ENCODE results near the gene GPRIN2. TPM values are rescaled to one million over a fixed set of nuclear protein-coding genes. Genes with fewer than 3 reads are reported as not detected.

Gene GPRIN2
- total and polyA plus RNA-seq, 4 donors: 17.7 to 36.5 (median 29.1) TPM

DNA sequence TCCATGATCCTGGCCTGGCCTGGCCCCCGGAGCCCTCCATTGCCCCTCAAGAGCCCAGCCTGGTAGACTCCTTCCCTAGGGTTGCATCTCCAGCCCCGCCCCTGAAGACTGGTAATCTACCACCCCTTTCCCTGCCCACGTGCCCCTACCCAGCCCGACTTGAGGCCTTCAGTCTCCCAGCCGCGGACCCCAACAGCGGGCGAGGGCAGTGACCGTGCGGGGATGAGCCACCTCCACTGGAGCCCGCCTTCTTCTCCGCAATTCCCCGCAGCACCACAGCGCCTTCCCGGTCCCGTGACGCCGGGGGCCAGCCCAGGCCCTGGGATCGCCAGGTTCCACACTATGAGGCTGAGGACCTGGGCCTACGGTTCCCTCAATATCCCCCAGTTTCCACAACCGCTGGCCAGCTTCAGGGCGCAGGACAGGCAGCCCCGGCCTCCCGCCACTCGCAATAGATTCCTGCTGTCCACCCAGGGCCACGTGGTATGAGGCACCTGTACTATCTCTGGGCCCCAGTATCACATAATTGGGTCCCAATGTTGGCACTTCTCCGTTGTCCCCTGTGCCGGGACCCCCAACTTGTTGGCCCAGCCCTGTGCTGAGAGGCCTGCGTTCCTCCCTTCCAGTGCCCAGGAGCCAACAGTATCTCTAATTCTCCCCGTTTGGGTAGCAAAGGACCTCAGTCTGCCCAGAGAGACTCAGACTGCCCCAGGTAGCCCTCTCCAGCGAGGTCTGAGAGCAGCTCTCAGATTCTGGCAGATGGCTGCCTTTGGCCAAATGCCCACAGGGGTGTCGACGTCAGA is 1.1 kb upstream of the GPRIN2 start:
- TF ChIP-seq, protein P1, sequence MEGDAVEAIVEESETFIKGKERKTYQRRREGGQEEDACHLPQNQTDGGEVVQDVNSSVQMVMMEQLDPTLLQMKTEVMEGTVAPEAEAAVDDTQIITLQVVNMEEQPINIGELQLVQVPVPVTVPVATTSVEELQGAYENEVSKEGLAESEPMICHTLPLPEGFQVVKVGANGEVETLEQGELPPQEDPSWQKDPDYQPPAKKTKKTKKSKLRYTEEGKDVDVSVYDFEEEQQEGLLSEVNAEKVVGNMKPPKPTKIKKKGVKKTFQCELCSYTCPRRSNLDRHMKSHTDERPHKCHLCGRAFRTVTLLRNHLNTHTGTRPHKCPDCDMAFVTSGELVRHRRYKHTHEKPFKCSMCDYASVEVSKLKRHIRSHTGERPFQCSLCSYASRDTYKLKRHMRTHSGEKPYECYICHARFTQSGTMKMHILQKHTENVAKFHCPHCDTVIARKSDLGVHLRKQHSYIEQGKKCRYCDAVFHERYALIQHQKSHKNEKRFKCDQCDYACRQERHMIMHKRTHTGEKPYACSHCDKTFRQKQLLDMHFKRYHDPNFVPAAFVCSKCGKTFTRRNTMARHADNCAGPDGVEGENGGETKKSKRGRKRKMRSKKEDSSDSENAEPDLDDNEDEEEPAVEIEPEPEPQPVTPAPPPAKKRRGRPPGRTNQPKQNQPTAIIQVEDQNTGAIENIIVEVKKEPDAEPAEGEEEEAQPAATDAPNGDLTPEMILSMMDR (IDR thresholded peaks at IDR 0.05; ENCODE audit: control extremely low read depth, extremely low read depth): no peak
- DNase-seq (peak in 2 of 3 donors; percentile 27 to 47), ATAC-seq (ENCODE audit: insufficient read depth, low FRiP score) (no peak)
- H3K36me3 ChIP-seq (ENCODE audit: control insufficient read depth in 4 of 4, insufficient read depth in 4 of 4, low read length in 4 of 4): no peaks in the 10 kb centered on the region
- H3K4me3 ChIP-seq: no peak overlapping the region
- H3K4me1 ChIP-seq (ENCODE audit: control insufficient read depth in 5 of 5, insufficient read depth in 5 of 5, low read length in 5 of 5): peaks cover 0 to 14% (median 0%) of the 10 kb centered on the region in 5 donors
- no peak overlapping the region for H3K9ac ChIP-seq (ENCODE audit: insufficient read depth in 1 of 2, low read length in 2 of 2)
- H3K27me3 ChIP-seq (ENCODE audit: control insufficient read depth in 3 of 3, insufficient read depth in 3 of 3, low read length in 2 of 3): peaks cover 0 to 20% (median 13%) of the 10 kb centered on the region in 3 donors
- WGBS, 2 donors: 88 to 89% methylated on average over 33 of the region's 33 CpGs
- peaks cover 0 to 3% (median 0%) of the 10 kb centered on the region in 4 donors for H3K9me3 ChIP-seq (ENCODE audit: control insufficient read depth in 4 of 4, insufficient read depth in 3 of 4, low read length in 3 of 4)
- no peak overlapping the region for H3K27ac ChIP-seq (ENCODE audit: low read depth in 1 of 2, low read length in 1 of 2)

DNA sequence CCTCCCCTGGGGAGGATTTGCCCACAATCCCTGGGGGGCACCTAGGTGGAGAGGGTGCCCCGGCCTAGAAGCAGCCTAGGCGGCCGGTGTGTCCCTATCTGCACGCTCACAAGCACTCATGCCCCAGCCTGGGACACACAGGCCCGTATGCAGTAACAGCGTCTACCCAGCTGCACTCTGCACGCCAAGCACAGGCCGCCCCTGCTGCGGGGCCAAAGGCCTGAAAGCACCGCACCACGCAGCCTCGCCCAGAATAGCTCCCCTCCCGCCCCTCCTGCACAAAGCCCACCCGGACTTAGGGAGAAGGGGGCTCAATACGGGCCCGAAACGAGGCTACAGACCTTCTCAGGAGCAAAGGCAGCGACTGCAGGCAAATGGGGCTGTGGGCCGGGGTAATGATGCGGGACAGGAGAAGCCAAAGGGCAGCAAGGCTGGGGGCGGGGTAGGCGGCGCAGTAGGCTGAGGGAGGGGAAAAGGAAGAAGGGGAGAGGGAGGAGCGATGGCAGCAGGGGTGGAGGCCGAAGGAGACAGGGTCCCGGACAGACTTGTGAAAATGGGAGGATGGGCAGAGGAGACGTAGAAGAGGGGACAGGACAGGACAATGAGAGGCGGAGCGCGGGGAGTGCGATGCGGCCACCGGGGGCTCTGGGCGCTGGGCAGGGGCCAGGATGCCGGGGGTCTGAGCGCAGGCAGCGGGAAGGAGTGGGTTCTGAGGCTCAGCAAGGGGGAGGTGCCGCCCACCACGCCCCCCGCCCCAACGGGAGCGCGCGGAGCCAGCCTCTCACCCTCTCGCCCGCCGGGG is 544 bp downstream of the GPRIN2 start:
- H3K27me3 ChIP-seq (ENCODE audit: control insufficient read depth in 3 of 3, insufficient read depth in 3 of 3, low read length in 2 of 3): peaks cover 0 to 18% (median 13%) of the 10 kb centered on the region in 3 donors
- 25 to 27% methylated on average over 44 to 47 of the region's 47 CpGs for WGBS, 2 donors
- TF ChIP-seq, protein P1 (IDR thresholded peaks at IDR 0.05; ENCODE audit: control extremely low read depth, extremely low read depth): no peak
- H3K4me3 ChIP-seq: peak overlapping the region; percentile 29
- DNase-seq (peak; percentile 31 to 60 (median 57)), ATAC-seq (ENCODE audit: insufficient read depth, low FRiP score) (peak; percentile 7)
- peaks cover 0 to 3% (median 0%) of the 10 kb centered on the region in 4 donors for H3K9me3 ChIP-seq (ENCODE audit: control insufficient read depth in 4 of 4, insufficient read depth in 3 of 4, low read length in 3 of 4)
- peak overlapping the region in 1 of 2 donors; percentile 44 for H3K9ac ChIP-seq (ENCODE audit: insufficient read depth in 1 of 2, low read length in 2 of 2)
- H3K4me1 ChIP-seq (ENCODE audit: control insufficient read depth in 5 of 5, insufficient read depth in 5 of 5, low read length in 5 of 5): peaks cover 0 to 14% (median 0%) of the 10 kb centered on the region in 5 donors
- H3K27ac ChIP-seq (ENCODE audit: low read depth in 1 of 2, low read length in 1 of 2): peak overlapping the region in 1 of 2 donors; percentile 65
- H3K36me3 ChIP-seq (ENCODE audit: control insufficient read depth in 4 of 4, insufficient read depth in 4 of 4, low read length in 4 of 4): no peaks in the 10 kb centered on the region

DNA sequence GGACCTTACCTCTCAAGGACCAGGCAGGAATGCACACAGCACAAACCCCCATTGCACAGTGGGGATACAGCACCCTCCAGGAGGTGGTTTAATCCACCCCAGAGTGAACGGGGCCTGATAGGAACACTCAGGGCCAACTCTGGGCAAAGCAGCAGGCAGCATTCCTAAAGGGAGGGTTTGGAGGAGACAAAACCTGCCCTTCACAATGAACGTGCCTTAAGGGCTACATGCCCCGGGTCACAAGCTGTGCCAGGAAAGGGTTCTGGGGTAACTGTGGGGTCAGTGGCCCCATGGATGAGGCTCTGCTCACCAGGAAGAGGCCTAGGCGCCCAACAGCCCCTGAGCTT is 1.1 kb downstream of the GPRIN2 start:
- no peaks in the 10 kb centered on the region for H3K36me3 ChIP-seq (ENCODE audit: control insufficient read depth in 4 of 4, insufficient read depth in 4 of 4, low read length in 4 of 4)
- H3K9ac ChIP-seq (ENCODE audit: insufficient read depth in 1 of 2, low read length in 2 of 2): no peak overlapping the region
- H3K27me3 ChIP-seq (ENCODE audit: control insufficient read depth in 3 of 3, insufficient read depth in 3 of 3, low read length in 2 of 3): peaks cover 0 to 13% (median 12%) of the 10 kb centered on the region in 3 donors
- H3K9me3 ChIP-seq (ENCODE audit: control insufficient read depth in 4 of 4, insufficient read depth in 3 of 4, low read length in 3 of 4): peaks cover 0 to 3% (median 0%) of the 10 kb centered on the region in 4 donors
- H3K4me1 ChIP-seq (ENCODE audit: control insufficient read depth in 5 of 5, insufficient read depth in 5 of 5, low read length in 5 of 5): peaks cover 0 to 14% (median 0%) of the 10 kb centered on the region in 5 donors
- peak overlapping the region in 1 of 2 donors; percentile 37 for H3K27ac ChIP-seq (ENCODE audit: low read depth in 1 of 2, low read length in 1 of 2)
- peak; percentile 45 to 63 (median 59) for DNase-seq
- H3K4me3 ChIP-seq: peak overlapping the region; percentile 29
- no peak for ATAC-seq (ENCODE audit: insufficient read depth, low FRiP score)
- TF ChIP-seq, protein P1 (IDR thresholded peaks at IDR 0.05; ENCODE audit: control extremely low read depth, extremely low read depth): no peak
- WGBS, 2 donors: 60 to 80% methylated on average over 4 of the region's 4 CpGs
